Esophagus muscularis mucosa (tissue), 3 donors: ENCODE results near the gene ACAA2.

Source experiments
- POLR2A ChIP-seq: fragments of 450-650 bp; IDR thresholded peaks from one replicate; pipeline ENCODE4 v1.6.1; 2017; ENCODE audit warnings: antibody characterized with exemption, moderate library complexity, mild to moderate bottlenecking, low read depth
- POLR2AphosphoS5 ChIP-seq, 2 donors: sonication (generic); formaldehyde crosslinking; IDR thresholded peaks; one replicate each; pipeline ENCODE4 v1.6.1; 2017; ENCODE audit warnings: antibody characterized with exemption in 2 of 2
- TF ChIP-seq, protein P1 (sequence below), 3 experiments: fragments of 200-600 bp in 2 of 3; fragments of 450-650 bp in 1 of 3; sonication (generic) in 2 of 3; IDR thresholded peaks; one replicate each; pipeline ENCODE4 v1.5.1; 2017 to 2019; ENCODE audit warnings: antibody characterized with exemption in 3 of 3, mild to moderate bottlenecking in 2 of 3, moderate library complexity in 1 of 3

DNA sequence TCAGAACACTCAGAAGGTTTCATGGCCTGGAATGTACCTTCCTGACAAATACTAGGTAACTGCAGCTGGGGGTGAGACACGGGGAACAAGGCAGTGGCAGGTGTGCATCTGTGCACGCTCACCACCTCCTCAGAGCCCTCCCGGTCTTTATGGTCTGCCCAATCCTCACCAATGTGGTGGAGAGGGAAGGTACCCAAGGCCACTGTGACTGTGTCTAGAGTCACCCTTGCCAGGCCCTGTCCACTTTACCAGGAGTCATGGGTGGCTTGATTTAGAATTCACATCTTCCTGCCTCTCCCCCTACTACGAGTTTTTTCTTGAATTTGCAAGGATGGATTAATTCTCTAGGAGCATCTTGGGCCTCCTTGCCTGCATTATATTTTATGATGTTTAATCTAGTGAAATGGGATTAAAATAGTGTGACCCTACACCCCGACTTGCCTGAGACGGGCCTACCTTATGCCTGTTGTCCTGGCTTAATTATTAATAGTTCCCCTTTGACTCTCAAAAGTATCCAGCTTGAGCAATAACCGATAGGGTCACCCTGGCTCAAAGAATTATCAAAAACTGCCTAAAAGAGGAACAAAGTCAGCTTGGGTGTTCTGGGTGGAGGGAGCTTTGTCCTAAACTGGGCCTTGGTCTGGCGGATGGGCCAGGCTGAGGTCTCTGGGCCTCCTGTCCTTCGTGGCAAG, 56.5 kb downstream of the ACAA2 start:
- TF ChIP-seq POLR2A, result no peak
- TF ChIP-seq POLR2AphosphoS5 (IDR thresholded peaks at IDR 0.05), result no peak
- TF ChIP-seq, protein P1, sequence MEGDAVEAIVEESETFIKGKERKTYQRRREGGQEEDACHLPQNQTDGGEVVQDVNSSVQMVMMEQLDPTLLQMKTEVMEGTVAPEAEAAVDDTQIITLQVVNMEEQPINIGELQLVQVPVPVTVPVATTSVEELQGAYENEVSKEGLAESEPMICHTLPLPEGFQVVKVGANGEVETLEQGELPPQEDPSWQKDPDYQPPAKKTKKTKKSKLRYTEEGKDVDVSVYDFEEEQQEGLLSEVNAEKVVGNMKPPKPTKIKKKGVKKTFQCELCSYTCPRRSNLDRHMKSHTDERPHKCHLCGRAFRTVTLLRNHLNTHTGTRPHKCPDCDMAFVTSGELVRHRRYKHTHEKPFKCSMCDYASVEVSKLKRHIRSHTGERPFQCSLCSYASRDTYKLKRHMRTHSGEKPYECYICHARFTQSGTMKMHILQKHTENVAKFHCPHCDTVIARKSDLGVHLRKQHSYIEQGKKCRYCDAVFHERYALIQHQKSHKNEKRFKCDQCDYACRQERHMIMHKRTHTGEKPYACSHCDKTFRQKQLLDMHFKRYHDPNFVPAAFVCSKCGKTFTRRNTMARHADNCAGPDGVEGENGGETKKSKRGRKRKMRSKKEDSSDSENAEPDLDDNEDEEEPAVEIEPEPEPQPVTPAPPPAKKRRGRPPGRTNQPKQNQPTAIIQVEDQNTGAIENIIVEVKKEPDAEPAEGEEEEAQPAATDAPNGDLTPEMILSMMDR (IDR thresholded peaks at IDR 0.05), result no peak
